K562 (cell line): Measurements from ENCODE around the gene SRRT. TPM values are rescaled to one million over a fixed set of nuclear protein-coding genes. Genes with fewer than 3 reads are reported as not detected.
A peak's percentile ranks its signal among the peaks of the same experiment; 100 is the strongest.

Experiments used
- ATF1 ChIP-seq, 2 experiments: fragments of 450-650 bp in 1 of 2; IDR thresholded peaks; 2 replicates each; pipeline ENCODE4 v1.6.1; 2016; ENCODE audit warnings: missing compliant biosample characterization in 1 of 2, missing genetic modification characterization in 1 of 2
- BRCA1 ChIP-seq, 2 experiments: fragments of 450-650 bp in 1 of 2; sonication (generic) in 1 of 2; formaldehyde crosslinking in 1 of 2; IDR thresholded peaks; 2 replicates each; pipeline versions ENCODE4 v1.5.0 to v1.6.1; 2017 to 2020; ENCODE audit warnings: mild to moderate bottlenecking in 1 of 2, missing genetic modification reagents in 1 of 2
- CREBBP ChIP-seq: IDR thresholded peaks from one replicate; pipeline ENCODE4 v1.6.1; 2012; ENCODE audit warnings: low read depth, mild to moderate bottlenecking, control low read depth, inconsistent platforms, low read length
- CREM ChIP-seq: IDR thresholded peaks from 2 replicates; pipeline ENCODE4 v1.6.1; 2014; ENCODE audit warnings: antibody characterized with exemption, low read depth
- DNMT1 ChIP-seq: fragments of 450-650 bp; IDR thresholded peaks from 2 replicates; pipeline ENCODE4 v1.6.1; 2016; ENCODE audit warnings: antibody characterized with exemption, mild to moderate bottlenecking
- FOS ChIP-seq: IDR thresholded peaks from 3 replicates; pipeline ENCODE4 v1.6.1; 2011; ENCODE audit not compliant: insufficient read length; ENCODE audit errors: extremely low read depth
- ILF3 ChIP-seq: fragments of 450-650 bp; IDR thresholded peaks from 2 replicates; pipeline ENCODE4 v1.6.1; 2018; ENCODE audit warnings: antibody characterized with exemption, mild to moderate bottlenecking, moderate library complexity, borderline replicate concordance
- NCOA1 ChIP-seq: fragments of 450-650 bp; IDR thresholded peaks from 2 replicates; pipeline ENCODE4 v1.6.1; 2016; ENCODE audit warnings: low read depth
- PML ChIP-seq: IDR thresholded peaks from 2 replicates; pipeline ENCODE4 v1.6.1; 2012; ENCODE audit warnings: low read length, inconsistent platforms
- TCF7 ChIP-seq: sonication (generic); IDR thresholded peaks from 2 replicates; pipeline ENCODE4 v1.6.1; 2016; ENCODE audit warnings: antibody characterized with exemption, borderline replicate concordance
- TGIF2 ChIP-seq: sonication (generic); formaldehyde crosslinking; IDR thresholded peaks from 2 replicates; pipeline ENCODE4 v1.8.1; 2022; ENCODE audit warnings: mild to moderate bottlenecking, missing genetic modification reagents, moderate library complexity
- THRAP3 ChIP-seq: fragments of 450-650 bp; IDR thresholded peaks from 2 replicates; pipeline ENCODE4 v1.6.1; 2016; ENCODE audit warnings: mild to moderate bottlenecking, inconsistent platforms, borderline replicate concordance
- ZNF124 ChIP-seq: sonication (generic); formaldehyde crosslinking; IDR thresholded peaks from 2 replicates; pipeline ENCODE4 v1.8.1; 2022; ENCODE audit warnings: missing genetic modification reagents
- ZNF311 ChIP-seq: fragments of 250-450 bp; sonication (Bioruptor Pico); IDR thresholded peaks from 2 replicates; pipeline ENCODE4 v1.4.0; 2020; ENCODE audit warnings: mild to moderate bottlenecking, moderate library complexity
- ZNF830 ChIP-seq: fragments of 250-450 bp; sonication (Bioruptor Pico); IDR thresholded peaks from 2 replicates; pipeline ENCODE4 v1.5.0; 2021; ENCODE audit warnings: mild to moderate bottlenecking
- polyA plus RNA-seq, 8 experiments: library from polyadenylated mRNA; depleted of rRNA in 4 of 8; stranded (reverse) in 5 of 8; unstranded in 3 of 8; fragments of >200 nt; fragmentation: Nextera tagmentation in 2 of 8; fragmentation: Illumina TruSeq in 1 of 8; extraction: Ambion mirVana in 2 of 8; extraction: Trizol in 1 of 8; gene quantifications; 2 replicates each; pipeline versions ENCODE4 v1.2.1 to v1.2.3, GENCODE V29; 2011 to 2014; ENCODE audit warnings: inconsistent platforms in 1 of 8, missing spikeins in 1 of 8
- total RNA-seq, 7 experiments: library from RNA; depleted of rRNA in 6 of 7; stranded (reverse); fragments of >200 nt in 6 of 7; fragmentation: Illumina TruSeq in 2 of 7; extraction: Trizol in 2 of 7; gene quantifications; 2 replicates each; pipeline versions ENCODE4 v1.2.1 to v1.2.3, GENCODE V29; 2011 to 2021; ENCODE audit warnings: low replicate concordance in 1 of 7
- TF ChIP-seq, protein P1 (sequence below): sonication (generic); formaldehyde crosslinking; IDR thresholded peaks from 2 replicates; pipeline ENCODE4 v1.8.0; 2022; ENCODE audit warnings: missing genetic modification reagents, mild to moderate bottlenecking, moderate library complexity, borderline replicate concordance
- TF ChIP-seq, protein P2 (sequence below): fragments of 450-650 bp; IDR thresholded peaks from 2 replicates; pipeline ENCODE4 v1.6.1; 2016; ENCODE audit warnings: missing biosample characterization, missing genetic modification characterization
- TF ChIP-seq, protein P3 (sequence below): sonication (generic); formaldehyde crosslinking; IDR thresholded peaks from 2 replicates; pipeline ENCODE4 v1.8.1; 2023; ENCODE audit warnings: mild to moderate bottlenecking, missing genetic modification reagents
- TF ChIP-seq, protein P4 (sequence below): sonication (generic); IDR thresholded peaks from 2 replicates; pipeline ENCODE4 v1.6.1; 2016
- TF ChIP-seq, protein P5 (sequence below): fragments of 450-650 bp; IDR thresholded peaks from 2 replicates; pipeline ENCODE4 v1.6.1; 2018; ENCODE audit not compliant: partially characterized antibody

Gene SRRT
- total and polyA plus RNA-seq, 9 of the 15 experiments (the other 6 are each of a cell fraction or from before 2014, with no cell fraction given): 10.3 to 263 (median 84.4) TPM

DNA sequence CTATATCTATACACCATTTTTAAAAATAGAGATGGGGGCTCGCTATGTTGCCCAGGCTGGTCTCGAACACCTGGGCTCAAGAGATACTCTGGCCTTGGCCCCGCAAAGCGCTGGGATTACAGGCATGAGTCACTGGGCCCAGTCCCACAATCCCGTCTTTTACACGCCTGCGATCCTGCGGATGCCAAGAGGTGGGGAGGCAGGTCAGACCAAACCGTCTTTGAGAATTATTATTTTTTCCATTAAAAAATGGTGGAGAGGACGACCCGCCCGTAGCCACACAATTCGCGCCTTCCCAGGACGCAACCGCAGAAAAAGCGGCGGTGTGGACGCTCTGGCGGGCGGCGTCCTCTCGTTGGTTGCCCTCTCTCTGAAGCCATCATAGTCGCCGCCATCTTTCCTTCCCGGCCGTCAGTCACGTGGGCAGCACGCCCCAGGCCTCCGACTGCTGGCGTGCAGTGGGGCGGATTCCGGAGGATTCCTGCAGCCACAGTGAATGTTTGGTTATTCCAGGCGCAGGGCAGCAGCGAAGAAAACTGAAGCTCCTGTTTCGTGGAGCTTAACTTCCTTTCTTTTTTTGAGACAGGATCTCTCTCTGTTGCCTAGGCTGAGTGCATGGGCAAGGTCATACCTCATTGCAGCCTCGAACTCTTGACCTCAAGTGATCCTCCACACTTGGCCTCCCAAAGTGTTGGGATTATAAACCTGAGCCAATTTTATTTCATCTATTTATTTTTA, 37.6 kb upstream of the SRRT start (continued):
- TF ChIP-seq, protein P1, sequence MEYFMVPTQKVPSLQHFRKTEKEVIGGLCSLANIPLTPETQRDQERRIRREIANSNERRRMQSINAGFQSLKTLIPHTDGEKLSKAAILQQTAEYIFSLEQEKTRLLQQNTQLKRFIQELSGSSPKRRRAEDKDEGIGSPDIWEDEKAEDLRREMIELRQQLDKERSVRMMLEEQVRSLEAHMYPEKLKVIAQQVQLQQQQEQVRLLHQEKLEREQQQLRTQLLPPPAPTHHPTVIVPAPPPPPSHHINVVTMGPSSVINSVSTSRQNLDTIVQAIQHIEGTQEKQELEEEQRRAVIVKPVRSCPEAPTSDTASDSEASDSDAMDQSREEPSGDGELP: peak; percentile 89
- TF ChIP-seq CREM (peak; percentile 80), ZNF124 (CRISPR knock-in tag) (no peak), ILF3 (no peak), ZNF830 (CRISPR knock-in tag) (no peak), FOS (no peak), DNMT1 (no peak), PML (peak; percentile 56; the same call in 1 of the 2 replicates), ATF1 (CRISPR knock-in tag; IDR thresholded peaks at IDR 0.05) (no peak), ATF1 (tag; IDR thresholded peaks at IDR 0.05) (peak; percentile 80), THRAP3 (no peak), ZNF311 (no peak), TGIF2 (no peak), BRCA1 (IDR thresholded peaks at IDR 0.05) (no peak), BRCA1 (CRISPR knock-in tag; IDR thresholded peaks at IDR 0.05) (no peak), NCOA1 (no peak), TCF7 (no peak), CREBBP (no peak)
- TF ChIP-seq, protein P2, sequence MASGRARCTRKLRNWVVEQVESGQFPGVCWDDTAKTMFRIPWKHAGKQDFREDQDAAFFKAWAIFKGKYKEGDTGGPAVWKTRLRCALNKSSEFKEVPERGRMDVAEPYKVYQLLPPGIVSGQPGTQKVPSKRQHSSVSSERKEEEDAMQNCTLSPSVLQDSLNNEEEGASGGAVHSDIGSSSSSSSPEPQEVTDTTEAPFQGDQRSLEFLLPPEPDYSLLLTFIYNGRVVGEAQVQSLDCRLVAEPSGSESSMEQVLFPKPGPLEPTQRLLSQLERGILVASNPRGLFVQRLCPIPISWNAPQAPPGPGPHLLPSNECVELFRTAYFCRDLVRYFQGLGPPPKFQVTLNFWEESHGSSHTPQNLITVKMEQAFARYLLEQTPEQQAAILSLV: no peak
- TF ChIP-seq, protein P3, sequence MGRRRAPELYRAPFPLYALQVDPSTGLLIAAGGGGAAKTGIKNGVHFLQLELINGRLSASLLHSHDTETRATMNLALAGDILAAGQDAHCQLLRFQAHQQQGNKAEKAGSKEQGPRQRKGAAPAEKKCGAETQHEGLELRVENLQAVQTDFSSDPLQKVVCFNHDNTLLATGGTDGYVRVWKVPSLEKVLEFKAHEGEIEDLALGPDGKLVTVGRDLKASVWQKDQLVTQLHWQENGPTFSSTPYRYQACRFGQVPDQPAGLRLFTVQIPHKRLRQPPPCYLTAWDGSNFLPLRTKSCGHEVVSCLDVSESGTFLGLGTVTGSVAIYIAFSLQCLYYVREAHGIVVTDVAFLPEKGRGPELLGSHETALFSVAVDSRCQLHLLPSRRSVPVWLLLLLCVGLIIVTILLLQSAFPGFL (CRISPR knock-in tag): no peak
- TF ChIP-seq, protein P4, sequence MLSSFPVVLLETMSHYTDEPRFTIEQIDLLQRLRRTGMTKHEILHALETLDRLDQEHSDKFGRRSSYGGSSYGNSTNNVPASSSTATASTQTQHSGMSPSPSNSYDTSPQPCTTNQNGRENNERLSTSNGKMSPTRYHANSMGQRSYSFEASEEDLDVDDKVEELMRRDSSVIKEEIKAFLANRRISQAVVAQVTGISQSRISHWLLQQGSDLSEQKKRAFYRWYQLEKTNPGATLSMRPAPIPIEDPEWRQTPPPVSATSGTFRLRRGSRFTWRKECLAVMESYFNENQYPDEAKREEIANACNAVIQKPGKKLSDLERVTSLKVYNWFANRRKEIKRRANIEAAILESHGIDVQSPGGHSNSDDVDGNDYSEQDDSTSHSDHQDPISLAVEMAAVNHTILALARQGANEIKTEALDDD: no peak
- TF ChIP-seq, protein P5, sequence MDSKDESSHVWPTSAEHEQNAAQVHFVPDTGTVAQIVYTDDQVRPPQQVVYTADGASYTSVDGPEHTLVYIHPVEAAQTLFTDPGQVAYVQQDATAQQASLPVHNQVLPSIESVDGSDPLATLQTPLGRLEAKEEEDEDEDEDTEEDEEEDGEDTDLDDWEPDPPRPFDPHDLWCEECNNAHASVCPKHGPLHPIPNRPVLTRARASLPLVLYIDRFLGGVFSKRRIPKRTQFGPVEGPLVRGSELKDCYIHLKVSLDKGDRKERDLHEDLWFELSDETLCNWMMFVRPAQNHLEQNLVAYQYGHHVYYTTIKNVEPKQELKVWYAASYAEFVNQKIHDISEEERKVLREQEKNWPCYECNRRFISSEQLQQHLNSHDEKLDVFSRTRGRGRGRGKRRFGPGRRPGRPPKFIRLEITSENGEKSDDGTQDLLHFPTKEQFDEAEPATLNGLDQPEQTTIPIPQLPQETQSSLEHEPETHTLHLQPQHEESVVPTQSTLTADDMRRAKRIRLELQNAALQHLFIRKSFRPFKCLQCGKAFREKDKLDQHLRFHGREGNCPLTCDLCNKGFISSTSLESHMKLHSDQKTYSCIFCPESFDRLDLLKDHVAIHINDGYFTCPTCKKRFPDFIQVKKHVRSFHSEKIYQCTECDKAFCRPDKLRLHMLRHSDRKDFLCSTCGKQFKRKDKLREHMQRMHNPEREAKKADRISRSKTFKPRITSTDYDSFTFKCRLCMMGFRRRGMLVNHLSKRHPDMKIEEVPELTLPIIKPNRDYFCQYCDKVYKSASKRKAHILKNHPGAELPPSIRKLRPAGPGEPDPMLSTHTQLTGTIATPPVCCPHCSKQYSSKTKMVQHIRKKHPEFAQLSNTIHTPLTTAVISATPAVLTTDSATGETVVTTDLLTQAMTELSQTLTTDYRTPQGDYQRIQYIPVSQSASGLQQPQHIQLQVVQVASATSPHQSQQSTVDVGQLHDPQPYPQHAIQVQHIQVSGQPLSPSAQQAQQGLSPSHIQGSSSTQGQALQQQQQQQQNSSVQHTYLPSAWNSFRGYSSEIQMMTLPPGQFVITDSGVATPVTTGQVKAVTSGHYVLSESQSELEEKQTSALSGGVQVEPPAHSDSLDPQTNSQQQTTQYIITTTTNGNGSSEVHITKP: no peak
